Measurements from ENCODE around the gene BRSK2.
"Not testable (repeated sequence)": the region's sequence is repeated elsewhere in the genome, so short reads cannot be mapped to it uniquely, and the experiment has no call there.

Gene BRSK2

DNA sequence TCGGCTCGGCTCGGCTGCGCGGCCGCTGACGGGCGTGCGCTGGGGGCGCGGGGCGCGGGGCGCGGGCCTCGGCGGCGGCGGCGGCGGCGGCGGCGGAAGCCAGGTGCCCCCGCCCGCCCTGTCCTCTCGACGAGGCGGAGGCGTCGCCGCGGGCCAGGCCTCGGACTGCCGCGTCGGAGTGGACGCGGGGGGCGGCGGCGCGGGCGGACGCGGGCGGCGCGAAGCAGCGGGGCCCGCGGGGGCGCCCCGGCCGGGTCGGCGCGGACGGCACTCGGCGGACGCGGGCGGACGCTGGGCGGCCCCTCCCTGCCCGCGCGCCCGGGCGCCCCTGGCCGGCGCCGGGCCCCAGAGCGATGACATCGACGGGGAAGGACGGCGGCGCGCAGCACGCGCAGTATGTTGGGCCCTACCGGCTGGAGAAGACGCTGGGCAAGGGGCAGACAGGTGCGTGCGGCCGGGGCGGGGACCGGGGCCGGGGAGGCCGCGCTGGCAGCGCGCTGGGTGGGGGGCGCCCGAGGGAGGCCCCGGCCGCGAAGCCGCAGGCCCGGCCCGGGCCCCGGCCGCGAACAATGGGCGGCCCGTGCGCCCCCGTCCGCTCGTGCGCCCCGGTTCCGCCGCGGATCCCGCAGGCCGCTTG lies at the start of gene BRSK2:
TSS of gene BRSK2 (plus strand) at position 3 of the 637 bp plus-strand sequence. CDS start at position 354, 351 bp downstream.
- no peak for DNase-seq

DNA sequence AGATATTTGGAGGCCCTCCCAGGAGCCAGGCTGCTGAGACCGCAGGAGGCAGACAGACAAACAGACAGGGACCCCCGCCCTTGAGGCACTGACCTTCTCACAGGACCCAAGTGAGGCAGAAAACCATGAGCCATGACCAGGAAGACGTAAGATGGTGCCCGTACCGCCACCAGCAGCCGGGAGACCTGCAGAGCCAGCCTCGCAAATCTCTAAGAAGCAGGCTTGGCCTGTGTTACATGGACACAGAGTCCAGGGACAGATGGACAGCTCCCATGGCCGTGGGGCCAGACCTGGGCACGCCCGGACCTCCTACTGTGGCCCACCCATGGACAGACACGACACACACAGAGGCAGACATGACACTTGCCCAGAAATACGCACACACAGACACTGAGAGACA lies 49.6 kb upstream of the BRSK2 start:
- no peak for DNase-seq

DNA sequence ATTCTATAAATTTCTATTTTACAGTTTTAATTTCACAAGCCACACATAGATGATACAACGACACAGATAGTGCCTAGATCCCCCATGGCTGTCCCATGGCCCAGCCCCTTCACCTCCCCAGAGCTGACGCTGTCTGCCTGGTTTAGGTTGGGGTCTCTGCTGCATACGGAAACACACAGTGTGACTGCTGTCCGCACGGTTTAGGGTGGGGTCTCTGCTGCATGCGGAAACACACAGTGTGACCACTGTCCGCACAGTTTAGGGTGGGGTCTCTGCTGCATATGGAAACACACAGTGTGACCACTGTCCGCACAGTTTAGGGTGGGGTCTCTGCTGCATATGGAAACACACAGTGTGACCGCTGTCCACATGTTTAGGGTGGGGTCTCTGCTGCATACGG lies 48.5 kb upstream of the BRSK2 start:
- DNase-seq = not testable (repeated sequence)

DNA sequence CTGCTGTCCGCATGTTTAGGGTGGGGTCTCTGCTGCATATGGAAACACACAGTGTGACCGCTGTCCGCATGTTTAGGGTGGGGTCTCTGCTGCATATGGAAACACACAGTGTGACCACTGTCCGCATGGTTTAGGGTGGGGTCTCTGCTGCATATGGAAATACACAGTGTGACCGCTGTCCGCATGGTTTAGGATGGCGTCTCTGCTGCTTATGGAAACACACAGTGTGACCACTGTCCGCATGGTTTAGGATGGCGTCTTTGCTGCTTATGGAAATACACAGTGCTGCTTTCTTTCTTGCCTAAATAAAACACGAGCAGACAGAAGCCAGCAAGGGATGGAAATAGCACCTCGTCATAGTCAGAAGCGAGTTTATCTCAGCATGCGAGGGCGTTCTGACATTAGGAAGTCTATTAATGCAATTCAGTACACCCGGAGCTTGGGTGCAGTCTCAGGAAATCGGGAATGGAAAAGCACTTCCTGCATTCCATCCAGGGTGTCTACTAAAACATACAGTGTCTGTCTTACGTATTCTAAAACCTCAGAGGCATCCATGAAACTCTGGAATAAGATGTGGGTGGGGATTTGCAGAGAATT lies 47.7 kb upstream of the BRSK2 start:
- DNase-seq = no peak

DNA sequence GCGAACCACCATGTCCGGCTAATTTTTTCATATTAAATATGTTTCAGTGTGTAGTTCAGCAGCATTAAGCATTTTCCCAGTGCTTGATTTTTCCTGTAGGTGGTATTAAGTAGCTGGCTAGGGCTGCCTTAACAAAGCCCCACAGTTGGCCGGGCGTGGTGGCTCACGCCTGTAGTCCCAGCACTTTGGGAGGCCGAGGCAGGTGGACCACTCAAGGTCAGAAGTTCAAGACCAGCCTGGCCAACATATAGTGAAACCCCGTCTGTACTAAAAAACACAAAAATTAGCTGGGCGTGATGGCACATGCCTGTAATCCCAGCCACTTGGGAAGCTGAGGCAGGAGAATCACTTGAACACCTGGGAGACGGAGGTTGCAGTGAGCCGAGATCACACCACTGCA lies 46.8 kb upstream of the BRSK2 start:
- DNase-seq = no peak

DNA sequence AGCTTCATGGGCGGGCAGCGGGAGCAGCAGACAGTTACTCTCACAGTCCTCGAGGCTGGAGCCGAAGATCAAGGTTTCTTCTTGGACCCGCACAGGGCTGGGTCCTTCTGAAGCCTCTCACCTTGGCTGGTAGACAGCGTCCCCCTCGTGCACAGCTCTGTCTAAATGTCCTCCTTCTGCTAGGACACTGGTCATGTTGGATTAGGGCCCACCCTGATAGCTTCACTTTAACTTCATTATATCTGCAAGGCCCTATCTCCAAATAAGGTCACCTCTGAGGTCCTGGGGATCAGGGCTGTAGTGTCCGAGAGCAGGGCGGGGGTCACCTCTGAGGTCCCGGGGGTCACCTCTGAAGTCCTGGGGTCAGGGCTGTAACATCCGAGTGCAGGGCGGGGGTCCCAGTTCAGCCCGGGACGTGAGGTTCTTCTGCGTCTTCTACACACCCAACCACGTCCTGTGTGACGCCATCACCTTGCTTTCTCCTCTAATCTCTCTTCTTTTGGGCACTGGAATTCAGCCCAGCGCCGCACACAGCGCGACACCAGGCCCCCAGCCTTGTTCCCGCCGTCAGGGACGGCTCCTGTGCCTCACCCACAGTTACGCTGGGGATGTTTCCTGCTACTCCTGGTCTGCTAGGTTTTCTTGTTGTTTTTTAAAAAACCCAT lies 46.2 kb upstream of the BRSK2 start:
- no peak for DNase-seq

DNA sequence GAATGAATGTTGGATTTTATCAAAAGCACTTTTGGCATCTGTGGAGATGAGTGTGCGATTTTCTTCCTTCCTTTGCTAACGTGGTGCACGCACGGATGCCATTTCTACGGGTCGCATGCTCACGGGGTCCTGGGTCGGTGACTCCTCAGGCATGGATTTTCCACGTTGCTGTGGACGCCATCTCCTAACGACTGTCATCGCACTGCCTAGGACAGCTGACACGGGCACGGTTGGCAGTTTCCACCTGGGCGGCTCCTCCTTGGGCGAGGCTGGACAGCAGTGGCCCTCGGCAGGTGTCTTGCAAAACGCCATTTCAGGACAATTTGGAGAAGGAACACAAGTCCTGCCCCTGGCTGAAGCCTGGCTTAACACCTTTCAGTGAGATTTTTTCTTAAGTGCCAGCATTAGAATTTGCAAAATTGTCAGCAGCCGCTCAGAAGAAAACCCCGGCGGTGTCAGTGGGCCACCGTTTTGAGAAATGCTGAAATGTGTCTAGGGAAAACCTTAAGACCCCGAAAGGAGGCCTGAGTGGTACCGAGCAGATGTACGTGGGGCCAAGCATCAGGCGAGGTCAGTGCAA lies 45.6 kb upstream of the BRSK2 start:
- DNase-seq = no peak

DNA sequence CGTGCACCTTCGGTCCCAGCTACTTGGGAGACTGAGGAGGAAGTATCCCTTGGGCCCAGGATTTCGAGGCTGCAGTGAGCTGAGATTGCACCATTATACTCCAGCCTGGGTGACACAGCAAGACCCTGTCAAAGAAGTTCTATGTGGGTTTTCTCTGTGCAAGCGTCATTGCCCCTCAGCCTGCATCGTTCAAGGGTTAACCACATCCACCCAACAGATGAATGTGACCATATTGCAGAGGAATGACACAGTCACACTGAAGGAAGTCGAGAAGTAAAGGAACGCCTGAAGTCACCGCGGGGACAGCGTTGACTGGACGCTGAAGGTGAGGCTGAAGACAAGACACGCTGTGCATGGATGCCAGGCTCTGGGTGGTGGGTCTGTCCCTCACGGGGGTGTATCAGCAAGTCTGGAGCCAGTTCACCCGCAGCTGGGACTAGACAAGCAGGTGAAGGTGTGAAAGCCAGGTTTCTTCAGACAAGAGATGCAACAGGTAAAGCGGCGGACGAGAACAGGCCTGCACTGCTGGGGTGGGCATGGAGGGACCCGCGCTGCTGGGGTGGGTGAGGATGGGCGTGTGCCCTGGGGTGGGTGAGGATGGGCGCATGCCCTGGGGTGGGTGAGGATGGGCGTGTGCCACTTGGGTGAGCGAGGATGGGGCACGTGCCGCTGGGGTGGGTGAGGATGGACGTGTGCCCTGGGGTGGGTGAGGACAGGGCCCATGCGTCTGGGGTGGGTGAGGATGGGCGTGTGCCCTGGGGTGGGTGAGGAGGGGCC lies 43.8 kb upstream of the BRSK2 start:
- DNase-seq = no peak

DNA sequence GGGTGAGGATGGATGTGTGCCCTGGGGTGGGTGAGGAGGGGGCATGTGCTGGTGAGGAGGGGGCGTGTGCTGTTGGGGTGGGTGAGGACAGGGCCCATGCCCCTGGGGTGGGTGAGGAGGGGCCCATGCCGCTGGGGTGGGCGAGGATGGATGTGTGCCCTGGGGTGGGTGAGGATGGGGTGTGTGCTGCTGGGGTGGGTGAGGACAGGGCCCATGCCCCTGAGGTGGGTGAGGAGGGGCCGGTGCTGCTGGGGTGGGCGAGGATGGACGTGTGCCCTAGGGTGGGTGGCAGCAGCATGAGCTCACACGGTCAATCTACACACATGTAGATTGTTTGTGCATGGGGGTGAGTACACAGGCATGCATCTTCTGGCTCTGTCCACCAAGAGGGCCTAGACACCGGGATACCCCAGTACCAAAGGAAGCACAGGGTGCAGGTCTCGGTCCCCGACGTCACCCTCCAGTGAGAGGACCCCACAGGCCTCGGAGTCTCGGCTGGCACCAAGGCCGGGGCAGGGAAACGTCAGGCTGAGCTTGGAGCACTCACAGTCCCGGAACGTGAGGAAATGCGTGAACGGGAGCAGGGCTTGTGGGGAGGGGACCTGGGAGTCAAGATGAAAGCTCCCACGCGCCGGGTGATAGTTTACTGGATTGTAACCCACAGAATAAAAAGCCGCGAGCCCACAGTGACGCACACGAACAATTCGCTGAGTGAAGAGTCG lies 42.9 kb upstream of the BRSK2 start:
- no peak for DNase-seq

DNA sequence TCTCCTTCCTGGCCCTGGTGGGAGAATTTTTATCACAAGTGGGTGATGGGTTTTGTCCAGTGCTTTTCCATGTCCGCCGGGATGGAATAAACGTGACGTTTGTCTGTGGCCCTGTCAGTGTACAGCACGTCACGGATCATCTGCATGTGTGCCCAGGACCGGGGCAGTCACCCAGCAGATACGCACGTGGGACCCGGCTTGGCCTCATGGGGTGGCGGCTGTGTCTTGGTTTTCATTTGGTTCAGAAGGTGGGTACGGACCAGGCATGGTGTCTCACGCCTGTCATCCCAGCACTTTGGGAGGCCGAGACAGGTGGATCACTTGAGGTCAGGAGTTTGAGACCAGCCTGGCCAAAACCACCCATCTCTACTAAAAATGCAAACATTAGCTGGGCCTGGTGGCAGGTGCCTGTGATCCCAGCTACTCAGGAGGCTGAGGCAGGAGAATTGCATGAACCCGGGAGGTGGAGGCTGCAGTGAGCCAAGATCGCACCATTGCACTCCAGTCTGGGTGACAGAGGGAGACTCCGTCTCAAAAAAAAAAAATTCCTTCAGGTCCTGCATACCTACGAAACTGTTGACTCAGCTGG lies 42.2 kb upstream of the BRSK2 start:
- not testable (repeated sequence) for DNase-seq

DNA sequence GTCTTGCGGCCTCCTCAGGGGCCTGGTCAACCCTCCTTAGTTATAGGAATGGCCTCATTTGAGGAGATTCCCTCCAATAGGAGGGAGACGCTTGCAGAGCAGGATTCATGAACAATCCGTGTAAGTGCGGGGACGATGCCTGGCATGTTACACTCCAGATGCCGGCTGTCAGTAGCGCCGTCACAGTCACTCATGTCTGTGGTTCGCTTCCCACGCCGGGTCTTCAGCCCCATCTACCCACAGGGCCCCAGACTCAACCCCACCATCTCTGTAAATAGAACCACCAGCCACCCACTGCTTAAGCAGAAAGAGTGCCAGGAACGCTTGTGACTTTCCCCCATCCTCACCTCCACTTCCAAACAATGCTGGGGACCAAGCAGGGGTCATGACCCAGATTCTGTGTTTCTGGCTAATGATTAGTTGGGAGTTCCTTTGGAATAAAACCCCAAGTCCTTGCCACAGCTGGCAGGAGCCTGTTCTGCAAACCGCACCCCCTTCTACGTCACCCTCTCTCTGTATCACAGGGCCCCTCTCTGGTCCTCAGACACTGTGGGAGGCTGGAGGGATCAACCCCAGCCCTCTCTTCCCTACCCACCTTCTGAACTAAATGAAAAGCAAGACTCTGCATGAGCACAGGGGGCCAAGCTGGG lies 41.5 kb upstream of the BRSK2 start:
- DNase-seq = no peak

DNA sequence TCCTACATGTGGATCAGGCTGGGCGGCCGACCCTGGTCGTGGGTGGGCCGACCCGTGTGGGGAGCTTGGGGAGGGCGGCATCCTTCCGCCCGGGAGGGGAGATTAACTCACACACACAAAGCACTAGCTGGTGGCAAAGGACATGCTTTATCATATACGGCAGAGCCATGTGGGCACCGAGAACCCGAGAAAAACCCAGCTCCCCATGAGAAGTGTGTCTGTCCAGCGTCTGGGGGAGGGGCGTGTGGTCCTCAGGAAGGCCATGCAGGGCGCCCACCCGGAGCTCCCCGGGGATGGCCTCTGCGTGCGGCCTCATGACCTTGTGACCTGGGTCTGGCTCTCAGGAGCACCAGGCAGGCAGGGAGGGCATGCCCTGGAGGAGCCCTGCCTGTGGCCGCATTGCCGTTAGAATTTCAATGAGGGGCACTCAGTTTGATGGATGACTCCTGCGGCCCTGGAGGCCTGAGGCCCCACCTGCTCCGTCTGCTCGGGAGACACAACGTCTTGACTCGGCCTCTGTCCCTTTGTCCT lies 40.9 kb upstream of the BRSK2 start:
- DNase-seq = no peak

DNA sequence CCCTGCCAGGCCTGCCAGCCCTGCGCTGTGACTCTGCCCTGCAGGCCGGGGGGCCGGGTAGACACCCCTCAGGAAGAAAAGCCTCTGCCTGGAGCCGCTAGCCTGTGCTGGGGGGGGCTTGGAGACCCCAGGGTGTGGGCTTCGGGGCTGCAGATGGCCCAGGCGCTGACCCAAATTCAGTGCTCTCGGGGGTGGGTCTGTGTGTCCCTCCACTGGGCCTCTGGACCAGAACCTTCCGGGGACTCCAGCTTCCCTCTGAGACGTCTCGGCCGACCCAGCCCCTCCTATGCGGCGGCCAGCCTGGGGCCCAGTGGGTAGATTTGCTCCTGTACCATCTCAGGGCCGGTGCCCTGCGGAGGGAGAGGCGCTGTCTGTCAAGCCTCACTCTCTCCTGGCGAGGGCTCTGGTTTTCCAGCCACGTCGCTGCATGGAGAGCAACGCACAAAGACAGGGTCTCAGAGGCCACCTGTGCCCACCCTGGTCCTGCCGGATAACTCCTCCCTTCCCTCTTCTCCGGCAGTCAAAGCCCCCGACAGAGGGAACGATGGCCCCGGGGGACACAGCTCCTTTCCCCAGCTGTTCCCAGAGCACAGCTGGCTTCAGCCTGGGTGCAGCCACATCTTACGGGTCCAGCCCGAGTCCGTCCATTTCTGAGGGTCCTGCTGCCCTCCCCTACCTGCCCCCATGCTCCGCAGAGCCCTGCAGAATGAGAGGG lies 40.2 kb upstream of the BRSK2 start:
- no peak for DNase-seq

DNA sequence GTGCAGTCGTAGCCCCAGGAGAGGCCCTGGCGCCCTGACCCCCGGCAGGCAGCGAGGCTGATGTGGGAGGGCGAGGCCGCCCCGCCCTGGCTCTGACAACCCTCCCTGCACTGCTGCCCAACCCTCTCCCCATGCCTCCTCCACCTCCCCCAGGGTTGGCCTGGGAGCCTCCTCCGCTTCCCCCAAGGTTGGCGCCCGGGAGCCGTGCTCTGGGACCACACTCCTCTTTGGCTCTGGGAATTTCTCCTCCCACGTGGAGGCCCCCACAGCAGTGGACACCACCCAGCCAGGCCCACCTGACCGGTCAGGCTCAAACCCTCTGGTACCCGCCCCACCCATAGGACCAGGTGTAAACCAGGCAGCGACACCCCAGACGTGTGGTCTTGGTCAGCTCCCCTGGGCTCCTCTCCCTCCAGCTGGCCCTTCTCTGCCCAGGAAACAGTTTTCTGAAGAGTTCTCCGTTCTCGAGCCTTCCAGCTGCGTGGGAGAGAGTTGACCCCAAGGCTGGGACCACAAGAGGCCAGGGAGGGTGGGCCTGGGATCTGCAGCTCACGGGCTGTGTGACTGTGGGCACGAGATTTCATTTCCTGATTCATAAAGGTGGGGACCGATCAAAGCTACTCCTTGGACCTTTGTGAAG lies 39.5 kb upstream of the BRSK2 start:
- no peak for DNase-seq

DNA sequence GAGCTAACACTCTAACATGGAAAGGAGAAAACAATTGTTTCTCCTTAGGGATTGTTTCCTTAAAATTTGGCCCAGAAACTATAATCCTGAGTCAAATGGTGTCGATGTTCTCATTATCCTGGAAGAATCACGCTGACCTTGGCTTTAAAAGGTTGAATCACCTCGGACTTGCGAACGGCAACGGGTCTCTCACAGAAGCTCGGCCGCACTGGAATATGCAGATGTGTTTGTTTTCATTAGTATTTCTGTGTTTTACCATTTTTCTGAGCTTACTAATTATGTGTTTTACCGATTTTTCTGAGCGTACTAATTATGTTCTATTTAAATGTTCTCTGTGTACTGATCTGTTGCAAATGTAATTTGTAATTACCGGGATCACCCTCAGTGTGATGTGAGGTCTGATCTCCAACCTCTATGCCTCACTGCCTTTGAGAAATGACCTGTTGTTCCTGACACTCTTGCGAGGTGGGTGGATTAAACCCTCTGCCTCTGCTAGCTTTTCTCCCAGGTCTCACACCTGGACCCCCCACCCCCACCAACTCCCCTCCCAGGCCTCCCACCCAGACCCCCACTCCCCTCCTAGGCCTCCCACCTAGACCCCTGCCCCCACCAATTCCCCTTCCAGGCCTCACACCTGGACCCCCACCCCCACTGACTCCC lies 38.3 kb upstream of the BRSK2 start:
- DNase-seq = no peak

DNA sequence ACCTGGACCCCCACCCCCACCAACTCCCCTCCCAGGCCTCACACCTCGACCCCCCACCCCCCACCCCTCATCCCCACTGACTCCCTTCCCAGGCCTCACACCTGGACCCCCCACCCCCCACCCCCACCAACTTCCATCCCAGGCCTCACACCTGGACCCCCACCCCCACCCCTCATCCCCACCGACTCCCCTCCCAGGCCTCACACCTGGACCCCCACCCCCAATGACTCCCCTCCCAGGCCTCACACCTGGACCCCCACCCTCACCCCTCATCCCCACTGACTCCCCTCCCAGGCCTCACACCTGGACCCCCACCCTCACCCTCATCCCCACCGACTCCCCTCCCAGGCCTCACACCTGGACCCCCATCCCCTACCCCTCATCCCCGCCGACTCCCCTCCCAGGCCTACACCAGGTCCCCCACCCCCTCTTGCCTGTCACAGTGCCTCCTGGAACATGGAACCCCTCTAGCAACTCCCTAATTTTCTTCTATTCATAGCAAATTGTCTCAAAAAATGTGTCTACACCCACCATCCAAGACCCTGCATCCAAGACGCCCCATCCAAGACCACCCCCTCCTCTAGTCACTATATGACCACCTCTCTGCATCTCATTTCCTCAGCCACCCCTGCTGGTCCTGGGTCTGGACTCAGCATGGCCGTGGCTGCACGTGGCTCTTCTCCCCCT lies 36.9 kb upstream of the BRSK2 start:
- no peak for DNase-seq

DNA sequence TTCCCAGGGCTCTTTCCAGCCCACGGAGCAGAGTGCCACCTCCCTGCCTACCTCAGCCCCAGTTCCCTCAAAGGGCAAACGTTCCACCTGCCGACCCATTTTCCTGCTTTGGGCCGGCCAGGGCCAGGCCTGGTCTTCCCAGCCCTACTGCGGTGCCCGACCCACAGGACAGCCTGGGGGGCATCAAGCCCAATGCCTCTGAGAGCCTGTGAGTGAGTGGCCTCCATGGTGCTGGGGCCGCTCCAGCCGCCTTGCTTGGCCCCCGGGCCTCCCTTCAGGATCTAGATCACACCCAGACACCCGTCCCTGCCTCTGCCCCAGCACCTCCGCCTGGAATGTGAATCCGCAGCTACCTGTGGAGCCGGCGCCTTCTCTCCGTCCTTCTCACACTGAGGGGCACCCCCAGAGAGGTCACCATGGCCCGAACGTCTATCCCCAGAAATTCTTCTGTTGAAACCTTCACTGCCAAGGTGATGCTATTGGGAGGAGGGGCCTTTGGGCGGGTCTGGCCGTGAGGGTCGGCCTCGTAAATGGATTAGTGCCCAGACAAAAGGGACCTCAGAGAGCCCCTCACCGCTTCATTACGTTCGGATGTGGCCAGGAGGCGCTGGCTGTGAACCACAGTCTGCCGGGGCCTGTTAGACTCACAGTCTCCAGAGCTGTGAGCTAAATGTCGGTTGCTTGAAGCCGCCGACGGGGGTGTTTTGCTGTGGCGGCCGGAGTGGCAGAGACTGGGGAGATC lies 36.2 kb upstream of the BRSK2 start:
- DNase-seq = no peak

Data from stimulated activated naive CD4-positive, alpha-beta T cell treated with Interleukin-2 at 50 U/mL for 16 hours (primary cell).